Measurements from ENCODE around the gene SPPL2A. TPM values are rescaled to one million over a fixed set of nuclear protein-coding genes. Genes with fewer than 3 reads are reported as not detected.

SPPL2A gene
- total and polyA plus RNA-seq, 9 of the 15 experiments (the other 6 are each of a cell fraction or from before 2014, with no cell fraction given): 9.8 to 66.1 (median 38.0) TPM

DNA sequence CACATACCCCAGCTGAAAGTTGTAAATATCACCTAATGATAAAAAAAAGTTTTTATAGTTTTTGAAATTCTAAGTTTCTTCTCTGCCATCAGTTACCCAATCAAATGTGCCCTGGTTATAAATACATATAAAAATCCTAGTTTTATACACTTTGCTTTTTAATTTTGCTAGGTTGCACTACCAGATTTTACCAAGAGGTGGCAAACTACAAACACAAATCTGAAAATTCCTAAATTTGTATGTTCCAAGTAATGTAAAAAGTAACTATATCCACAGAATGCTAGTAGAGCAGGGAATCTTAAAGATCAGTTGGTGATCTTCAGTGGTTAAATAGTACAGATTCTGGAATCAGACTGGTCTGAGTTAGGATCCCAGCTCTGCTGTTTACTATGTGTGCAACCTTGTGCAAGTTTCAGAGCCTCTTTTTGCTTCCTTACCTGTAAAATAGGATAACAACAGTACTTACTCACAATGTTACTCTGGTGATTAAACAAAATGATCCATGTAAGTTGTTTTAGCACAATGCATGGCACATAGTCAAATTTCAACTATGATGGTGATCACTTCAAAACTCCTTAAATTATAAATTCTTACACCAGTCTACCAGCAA is 89.9 kb downstream of the SPPL2A start (continued):
- TF ChIP-seq, protein P1, sequence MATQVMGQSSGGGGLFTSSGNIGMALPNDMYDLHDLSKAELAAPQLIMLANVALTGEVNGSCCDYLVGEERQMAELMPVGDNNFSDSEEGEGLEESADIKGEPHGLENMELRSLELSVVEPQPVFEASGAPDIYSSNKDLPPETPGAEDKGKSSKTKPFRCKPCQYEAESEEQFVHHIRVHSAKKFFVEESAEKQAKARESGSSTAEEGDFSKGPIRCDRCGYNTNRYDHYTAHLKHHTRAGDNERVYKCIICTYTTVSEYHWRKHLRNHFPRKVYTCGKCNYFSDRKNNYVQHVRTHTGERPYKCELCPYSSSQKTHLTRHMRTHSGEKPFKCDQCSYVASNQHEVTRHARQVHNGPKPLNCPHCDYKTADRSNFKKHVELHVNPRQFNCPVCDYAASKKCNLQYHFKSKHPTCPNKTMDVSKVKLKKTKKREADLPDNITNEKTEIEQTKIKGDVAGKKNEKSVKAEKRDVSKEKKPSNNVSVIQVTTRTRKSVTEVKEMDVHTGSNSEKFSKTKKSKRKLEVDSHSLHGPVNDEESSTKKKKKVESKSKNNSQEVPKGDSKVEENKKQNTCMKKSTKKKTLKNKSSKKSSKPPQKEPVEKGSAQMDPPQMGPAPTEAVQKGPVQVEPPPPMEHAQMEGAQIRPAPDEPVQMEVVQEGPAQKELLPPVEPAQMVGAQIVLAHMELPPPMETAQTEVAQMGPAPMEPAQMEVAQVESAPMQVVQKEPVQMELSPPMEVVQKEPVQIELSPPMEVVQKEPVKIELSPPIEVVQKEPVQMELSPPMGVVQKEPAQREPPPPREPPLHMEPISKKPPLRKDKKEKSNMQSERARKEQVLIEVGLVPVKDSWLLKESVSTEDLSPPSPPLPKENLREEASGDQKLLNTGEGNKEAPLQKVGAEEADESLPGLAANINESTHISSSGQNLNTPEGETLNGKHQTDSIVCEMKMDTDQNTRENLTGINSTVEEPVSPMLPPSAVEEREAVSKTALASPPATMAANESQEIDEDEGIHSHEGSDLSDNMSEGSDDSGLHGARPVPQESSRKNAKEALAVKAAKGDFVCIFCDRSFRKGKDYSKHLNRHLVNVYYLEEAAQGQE (IDR thresholded peaks at IDR 0.05; ENCODE audit: borderline replicate concordance): peak; percentile 64
- TF ChIP-seq, protein P1 (CRISPR knock-in tag; IDR thresholded peaks at IDR 0.05; ENCODE audit: low read depth): no peak
- TF ChIP-seq ZNF764 (CRISPR knock-in tag; IDR thresholded peaks at IDR 0.05; ENCODE audit: low read depth) (no peak), ZNF232 (CRISPR knock-in tag; IDR thresholded peaks at IDR 0.05) (no peak), PTBP1 (IDR thresholded peaks at IDR 0.05; ENCODE audit: low read depth, low read length) (no peak), PHF20 (IDR thresholded peaks at IDR 0.05; ENCODE audit: partially characterized antibody) (no peak), MCM2 (IDR thresholded peaks at IDR 0.05; ENCODE audit: low read depth) (no peak), TBP (optimal IDR thresholded peaks at IDR 0.05; ENCODE audit: low read depth, low read length) (no peak), RAD21 (CRISPR knock-in tag; conservative IDR thresholded peaks at IDR 0.05 in 1 of 2, IDR thresholded peaks at IDR 0.05 in 1 of 2) (peak; percentile 56 to 77), SIN3B (IDR thresholded peaks at IDR 0.05; ENCODE audit: low read depth) (no peak), SMC3 (conservative IDR thresholded peaks at IDR 0.05; ENCODE audit: insufficient read depth, low read depth, low read length) (peak; percentile 35; the same call in 1 of the 2 replicates), NR2C2 (CRISPR knock-in tag; IDR thresholded peaks at IDR 0.05) (no peak), NR2C2 (tag; IDR thresholded peaks at IDR 0.05) (no peak)
- TF ChIP-seq, protein P2, sequence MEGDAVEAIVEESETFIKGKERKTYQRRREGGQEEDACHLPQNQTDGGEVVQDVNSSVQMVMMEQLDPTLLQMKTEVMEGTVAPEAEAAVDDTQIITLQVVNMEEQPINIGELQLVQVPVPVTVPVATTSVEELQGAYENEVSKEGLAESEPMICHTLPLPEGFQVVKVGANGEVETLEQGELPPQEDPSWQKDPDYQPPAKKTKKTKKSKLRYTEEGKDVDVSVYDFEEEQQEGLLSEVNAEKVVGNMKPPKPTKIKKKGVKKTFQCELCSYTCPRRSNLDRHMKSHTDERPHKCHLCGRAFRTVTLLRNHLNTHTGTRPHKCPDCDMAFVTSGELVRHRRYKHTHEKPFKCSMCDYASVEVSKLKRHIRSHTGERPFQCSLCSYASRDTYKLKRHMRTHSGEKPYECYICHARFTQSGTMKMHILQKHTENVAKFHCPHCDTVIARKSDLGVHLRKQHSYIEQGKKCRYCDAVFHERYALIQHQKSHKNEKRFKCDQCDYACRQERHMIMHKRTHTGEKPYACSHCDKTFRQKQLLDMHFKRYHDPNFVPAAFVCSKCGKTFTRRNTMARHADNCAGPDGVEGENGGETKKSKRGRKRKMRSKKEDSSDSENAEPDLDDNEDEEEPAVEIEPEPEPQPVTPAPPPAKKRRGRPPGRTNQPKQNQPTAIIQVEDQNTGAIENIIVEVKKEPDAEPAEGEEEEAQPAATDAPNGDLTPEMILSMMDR (IDR thresholded peaks at IDR 0.05 in 2 of 3, conservative IDR thresholded peaks at IDR 0.05 in 1 of 3; ENCODE audit: insufficient read depth in 2 of 3, low read depth in 1 of 3, low read length in 3 of 3): peak; percentile 48 to 77 (median 50); a peak in 4 of 6 replicates
- TF ChIP-seq, protein P3, sequence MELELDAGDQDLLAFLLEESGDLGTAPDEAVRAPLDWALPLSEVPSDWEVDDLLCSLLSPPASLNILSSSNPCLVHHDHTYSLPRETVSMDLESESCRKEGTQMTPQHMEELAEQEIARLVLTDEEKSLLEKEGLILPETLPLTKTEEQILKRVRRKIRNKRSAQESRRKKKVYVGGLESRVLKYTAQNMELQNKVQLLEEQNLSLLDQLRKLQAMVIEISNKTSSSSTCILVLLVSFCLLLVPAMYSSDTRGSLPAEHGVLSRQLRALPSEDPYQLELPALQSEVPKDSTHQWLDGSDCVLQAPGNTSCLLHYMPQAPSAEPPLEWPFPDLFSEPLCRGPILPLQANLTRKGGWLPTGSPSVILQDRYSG (tag; conservative IDR thresholded peaks at IDR 0.05; ENCODE audit: low read depth): no peak
- TF ChIP-seq, protein P4, sequence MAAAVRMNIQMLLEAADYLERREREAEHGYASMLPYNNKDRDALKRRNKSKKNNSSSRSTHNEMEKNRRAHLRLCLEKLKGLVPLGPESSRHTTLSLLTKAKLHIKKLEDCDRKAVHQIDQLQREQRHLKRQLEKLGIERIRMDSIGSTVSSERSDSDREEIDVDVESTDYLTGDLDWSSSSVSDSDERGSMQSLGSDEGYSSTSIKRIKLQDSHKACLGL (CRISPR knock-in tag; IDR thresholded peaks at IDR 0.05; ENCODE audit: borderline replicate concordance, poor library complexity, severe bottlenecking): no peak
